Right lobe of liver (tissue), 6 donors: ENCODE measurements around the gene SASH1. TPM values are rescaled to one million over a fixed set of nuclear protein-coding genes. Genes with fewer than 3 reads are reported as not detected.
A peak's percentile ranks its signal among the peaks of the same experiment; 100 is the strongest.

ENCODE experiments used
- ATAC-seq, 4 donors: fragments of 200-7000 bp; cut with Tn5 transposase; one replicate each; pipeline ENCODE4 v1.9.1; 2020; ENCODE audit warnings: mild to moderate bottlenecking in 4 of 4, moderate library complexity in 4 of 4
- DNase-seq, 3 donors: peaks; one replicate each; pipeline ENCODE4 v3.0.0-alpha.2; 2020
- H3K27ac ChIP-seq, 3 donors: fragments of 200-600 bp; one replicate each; pipeline ENCODE4 v1.8.0; 2022
- H3K27me3 ChIP-seq, 2 donors: fragments of 200-600 bp; one replicate each; pipeline ENCODE4 v1.8.0; 2022
- H3K36me3 ChIP-seq, 4 donors: fragments of 200-600 bp; sonication (generic) in 1 of 4; one replicate each; pipeline versions ENCODE4 v1.5.1 to v1.8.0; 2017 to 2022; ENCODE audit warnings: control low read depth in 1 of 4
- H3K4me1 ChIP-seq, 4 donors: fragments of 200-600 bp; sonication (generic) in 1 of 4; one replicate each; pipeline versions ENCODE4 v1.5.1 to v1.8.0; 2017 to 2022; ENCODE audit warnings: control low read depth in 1 of 4
- H3K4me3 ChIP-seq, 3 donors: fragments of 200-600 bp; one replicate each; pipeline ENCODE4 v1.8.0; 2022
- H3K9me3 ChIP-seq, 4 donors: fragments of 200-600 bp; sonication (generic) in 1 of 4; one replicate each; pipeline versions ENCODE4 v1.5.1 to v1.8.0; 2017 to 2022; ENCODE audit warnings: control low read depth in 1 of 4
- CTCF ChIP-seq, 4 donors: fragments of 200-600 bp in 3 of 4; fragments of 450-650 bp in 1 of 4; IDR thresholded peaks; one replicate each; pipeline versions ENCODE4 v1.5.1 to v1.8.0; 2016 to 2022; ENCODE audit warnings: antibody characterized with exemption in 4 of 4, mild to moderate bottlenecking in 2 of 4
- POLR2A ChIP-seq: fragments of 450-650 bp; IDR thresholded peaks from one replicate; pipeline ENCODE4 v1.6.1; 2017; ENCODE audit warnings: antibody characterized with exemption, mild to moderate bottlenecking
- WGBS: methylation state at CpG from one replicate; pipeline ENCODE4 v1.1.6; 2018; ENCODE audit warnings: low coverage, low lambda C conversion rate; ENCODE audit not compliant: insufficient coverage; ENCODE audit errors: missing lambda C conversion rate; 5-methylcytosine and 5-hydroxymethylcytosine counted together
- intact Hi-C, 2 donors: fragments of 100-400 bp; cut with DNase I; formaldehyde crosslinking; loops; one replicate each; pipeline versions ENCODE4 v1.11.2 to v1.14.1; 2022
- total RNA-seq, 6 experiments: library from RNA; depleted of rRNA in 2 of 6; stranded (reverse); fragments of >200 nt in 2 of 6; fragmentation: NEBNext Ultra II Directional in 3 of 6; extraction: Animal tissue kit (Norgen Biotek cat#: 25700) in 3 of 6; gene quantifications; one replicate each; pipeline versions ENCODE4 v1.1.0 to v1.2.4, GENCODE V29; 2016 to 2023
- donor health status: DM: no; HTN: yes; CAD: no.
- donor health status: DM: no; HTN: no; CAD: no.
- donor health status: DM: no; HTN: no; CAD: no.
- donor health status: DM: no; HTN: yes; CAD: no.
- donor health status: DM: no; HTN: yes; CAD: no.

The SASH1 gene
- total RNA-seq, 6 experiments from 2014 or later: 12.0 to 19.0 (median 15.8) TPM

DNA sequence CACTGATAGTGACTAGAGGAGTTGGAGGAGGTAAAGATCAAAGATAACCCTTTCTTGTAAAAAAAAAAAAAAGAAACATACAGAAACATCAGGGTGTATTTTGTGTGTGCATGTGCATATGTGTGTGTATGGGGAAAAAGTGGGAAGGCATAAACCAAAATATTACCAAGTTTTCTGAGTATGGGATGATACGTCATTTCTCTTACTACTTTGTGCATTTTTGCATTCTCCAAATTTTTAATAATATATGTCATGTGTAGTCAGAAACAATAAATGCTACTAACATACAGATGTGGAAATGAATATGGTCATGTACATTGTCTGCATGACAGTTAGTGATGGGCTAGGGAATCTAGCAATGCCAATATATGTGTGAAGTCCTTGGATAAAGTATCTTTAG, 161.1 kb downstream of the SASH1 start:
- intact Hi-C loops: no loop called here
- Histone ChIP-seq H3K36me3 (no peaks in the 10 kb centered on the region), H3K4me3 (no peak overlapping the region), H3K27ac (no peak overlapping the region), H3K4me1 (no peaks in the 10 kb centered on the region), H3K9me3 (no peaks in the 10 kb centered on the region), H3K27me3 (no peaks in the 10 kb centered on the region)
- 100% methylated on average over 1 of the region's 1 CpG for WGBS
- DNase-seq (no peak), ATAC-seq (no peak)
- no peak for TF ChIP-seq CTCF (IDR thresholded peaks at IDR 0.05)

DNA sequence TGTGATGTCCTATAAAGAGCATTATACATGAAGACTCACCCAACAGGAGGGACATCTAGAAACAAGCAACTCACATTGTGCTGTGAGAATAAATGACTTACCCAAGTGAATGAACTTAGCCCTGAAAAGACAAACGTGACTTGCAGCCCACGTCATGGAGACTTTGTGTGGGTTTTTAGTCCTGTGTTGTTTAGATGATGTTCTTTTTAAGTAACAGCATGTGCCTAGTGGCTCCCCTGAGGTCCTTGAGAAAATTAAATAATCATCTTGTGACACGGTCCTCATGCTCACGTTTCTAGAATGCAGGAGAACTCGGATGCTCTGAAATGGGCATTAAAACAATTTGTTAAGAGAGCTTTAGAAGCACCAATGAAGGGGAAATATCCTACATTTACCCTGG, 165.1 kb downstream of the SASH1 start:
- H3K4me1 ChIP-seq: no peaks in the 10 kb centered on the region
- no peaks in the 10 kb centered on the region for H3K36me3 ChIP-seq
- WGBS: 71% methylated on average over 5 of the region's 5 CpGs
- H3K27me3 ChIP-seq: no peaks in the 10 kb centered on the region
- TF ChIP-seq POLR2A (no peak), CTCF (IDR thresholded peaks at IDR 0.05) (no peak)
- no peaks in the 10 kb centered on the region for H3K9me3 ChIP-seq
- ATAC-seq (no peak), DNase-seq (no peak)
- peak overlapping the region; percentile 14 to 43 (median 24) for H3K27ac ChIP-seq
- H3K4me3 ChIP-seq: no peak overlapping the region
- intact Hi-C loops: no loop called here

GRCh38 chr6:148508401-148509041, 165.9 kb downstream of the SASH1 start:
- no peak overlapping the region for H3K4me3 ChIP-seq
- peak overlapping the region; percentile 14 to 43 (median 24) for H3K27ac ChIP-seq
- no peaks in the 10 kb centered on the region for H3K36me3 ChIP-seq
- WGBS: 69% methylated on average over 11 of the region's 14 CpGs
- H3K27me3 ChIP-seq: no peaks in the 10 kb centered on the region
- no peaks in the 10 kb centered on the region for H3K9me3 ChIP-seq
- TF ChIP-seq POLR2A: no peak
- DNase-seq: no peak
- H3K4me1 ChIP-seq: no peaks in the 10 kb centered on the region
- peak in 1 of 4 donors; percentile 30 for ATAC-seq
- intact Hi-C loops: no loop called here

DNA sequence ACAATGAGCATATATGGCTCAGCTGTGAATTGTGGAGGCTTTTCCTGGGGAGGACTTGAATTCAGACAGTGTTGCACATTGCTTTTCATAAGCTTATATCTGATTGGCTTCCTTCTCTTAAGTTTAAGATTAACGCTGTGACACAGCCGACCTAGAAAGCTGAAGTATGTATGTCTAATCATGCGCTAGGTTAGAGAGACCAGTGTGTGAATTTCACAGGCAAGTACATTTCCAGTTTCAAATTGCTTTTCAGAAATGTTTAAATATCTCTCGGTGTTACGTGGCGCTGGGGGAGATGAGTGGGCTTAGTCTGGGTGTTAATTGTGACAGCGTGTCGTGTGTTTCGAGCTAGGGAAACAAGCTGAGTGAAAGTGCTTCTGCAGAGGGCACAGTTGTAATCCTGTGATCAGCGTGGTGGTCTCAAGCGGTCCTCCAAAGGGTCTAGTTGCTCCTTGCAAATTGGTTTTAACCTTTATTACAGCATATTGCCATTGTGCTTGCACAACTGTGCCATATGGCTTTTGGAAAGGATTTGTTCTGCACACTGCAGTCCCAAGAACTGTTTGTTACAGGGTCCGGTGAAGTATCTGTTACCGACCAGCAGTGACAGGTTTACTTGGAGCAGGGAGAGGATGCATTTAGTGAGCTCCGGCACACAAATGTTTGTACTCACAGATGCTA, 166.6 kb downstream of the SASH1 start:
- Histone ChIP-seq H3K27me3 (no peaks in the 10 kb centered on the region), H3K36me3 (no peaks in the 10 kb centered on the region), H3K9me3 (no peaks in the 10 kb centered on the region), H3K27ac (peak overlapping the region in 2 of 3 donors; percentile 24 to 43), H3K4me3 (peak overlapping the region in 1 of 3 donors; percentile 10), H3K4me1 (no peaks in the 10 kb centered on the region)
- no peak for TF ChIP-seq POLR2A
- no peak for TF ChIP-seq CTCF (IDR thresholded peaks at IDR 0.05)
- 70% methylated on average over 13 of the region's 14 CpGs for whole genome bisulfite sequencing
- ATAC-seq (no peak), DNase-seq (no peak)
- intact Hi-C loops: no loop called here

DNA sequence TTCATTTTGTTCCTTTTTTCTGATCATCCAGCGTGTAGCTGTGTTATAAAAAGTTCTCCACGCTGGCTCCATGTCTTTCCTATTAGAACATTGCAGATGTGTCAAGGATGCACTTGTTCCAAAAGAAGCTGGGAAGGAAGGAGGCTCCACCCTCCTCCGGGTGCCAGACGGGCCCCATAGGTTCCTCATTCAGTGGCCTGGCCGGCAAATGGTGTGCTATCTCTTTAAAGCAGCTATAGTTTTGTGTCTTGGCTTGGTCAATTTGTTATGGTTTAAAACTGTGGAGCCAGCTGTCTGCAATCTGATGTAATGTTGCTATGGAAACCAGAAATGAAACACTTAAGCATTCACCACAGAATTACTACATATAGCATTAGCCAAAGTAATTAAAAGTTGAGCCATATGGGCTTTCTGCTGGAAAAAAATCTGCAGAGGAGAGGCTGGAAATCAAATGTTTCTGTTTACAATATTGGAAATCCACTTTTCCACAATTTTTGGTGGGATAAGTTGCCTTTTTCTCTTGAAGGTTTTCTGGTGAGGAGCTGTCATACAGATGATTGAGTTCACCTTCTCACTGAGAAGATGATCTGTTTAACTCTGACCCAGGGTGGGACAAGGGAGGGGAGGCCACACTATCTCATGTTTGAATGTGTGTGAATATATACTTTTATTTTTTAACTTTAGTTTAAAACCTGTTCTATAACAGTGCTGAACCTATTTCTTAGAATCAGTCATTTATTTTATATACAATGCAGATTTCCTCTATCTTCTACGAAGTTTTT, 167.4 kb downstream of the SASH1 start:
- no peaks in the 10 kb centered on the region for H3K9me3 ChIP-seq
- TF ChIP-seq POLR2A: no peak
- no peak for TF ChIP-seq CTCF (IDR thresholded peaks at IDR 0.05)
- 44% methylated on average over 6 of the region's 6 CpGs for WGBS
- H3K4me1 ChIP-seq: no peaks in the 10 kb centered on the region
- intact Hi-C loops: no loop called here
- H3K36me3 ChIP-seq: no peaks in the 10 kb centered on the region
- H3K27ac ChIP-seq: peak overlapping the region in 1 of 3 donors; percentile 24
- peak overlapping the region in 1 of 3 donors; percentile 10 for H3K4me3 ChIP-seq
- DNase-seq: no peak
- H3K27me3 ChIP-seq: no peaks in the 10 kb centered on the region
- peak; percentile 62 to 73 (median 66) for ATAC-seq
